HG03159 (cell line): ENCODE measurements around the gene DDX1.

Experiments used
- ATAC-seq: cut with Tn5 transposase; IDR thresholded peaks from one replicate; pipeline ENCODE4 v1.9.1; 2021; ENCODE audit warnings: mild to moderate bottlenecking, moderate library complexity; ENCODE audit not compliant: unreplicated experiment

Gene DDX1

GRCh38 chr2:15626967-15627366 is 35.3 kb downstream of the DDX1 start:
- no peak for ATAC-seq

- ATAC-seq, result no peak
Observed at GRCh38 chr2:15627817-15628684, 36.4 kb downstream of the DDX1 start.

- no peak for ATAC-seq
Observed at GRCh38 chr2:15628899-15629855, 37.5 kb downstream of the DDX1 start.

- ATAC-seq, result no peak
Observed at GRCh38 chr2:15630121-15630977, 38.7 kb downstream of the DDX1 start.

GRCh38 chr2:15630978-15631719 is 39.5 kb downstream of the DDX1 start:
- ATAC-seq, result no peak

GRCh38 chr2:15631883-15632282 is 40.2 kb downstream of the DDX1 start:
- ATAC-seq, result no peak

GRCh38 chr2:15633043-15633970 is 41.6 kb downstream of the DDX1 start:
- no peak for ATAC-seq

GRCh38 chr2:15633971-15634346 is 42.3 kb downstream of the DDX1 start:
- no peak for ATAC-seq

- ATAC-seq, result no peak
Observed at GRCh38 chr2:15634846-15635490, 43.3 kb downstream of the DDX1 start.

GRCh38 chr2:15636972-15637785 is 45.5 kb downstream of the DDX1 start:
- ATAC-seq, result peak; percentile 91

GRCh38 chr2:15638720-15639119 is 47.1 kb downstream of the DDX1 start:
- ATAC-seq, result no peak

GRCh38 chr2:15639323-15640251 is 47.9 kb downstream of the DDX1 start:
- ATAC-seq, result no peak

GRCh38 chr2:15640261-15640711 is 48.6 kb downstream of the DDX1 start:
- no peak for ATAC-seq

- ATAC-seq, result no peak
Observed at GRCh38 chr2:15640784-15641183, 49.1 kb downstream of the DDX1 start.

- no peak for ATAC-seq
Observed at GRCh38 chr2:15641530-15641982, 49.9 kb downstream of the DDX1 start.

GRCh38 chr2:15642011-15642814 is 50.5 kb downstream of the DDX1 start:
- ATAC-seq, result no peak
